Kidney epithelial cell (primary cell): Measurements from ENCODE around the gene VAMP5. TPM values are rescaled to one million over a fixed set of nuclear protein-coding genes. Genes with fewer than 3 reads are reported as not detected.
A peak's percentile ranks its signal among the peaks of the same experiment; 100 is the strongest.
"Not testable (repeated sequence)": the region's sequence is repeated elsewhere in the genome, so short reads cannot be mapped to it uniquely, and the experiment has no call there.

Experiments
- DNase-seq: peaks from one replicate; pipeline ENCODE4 v3.0.0-alpha.2; 2010; ENCODE audit warnings: low read depth
- H3K27me3 ChIP-seq: 2 replicates; pipeline ENCODE4 v1.6.0; 2011; ENCODE audit warnings: low read length; ENCODE audit not compliant: control insufficient read depth, insufficient read depth
- H3K36me3 ChIP-seq: 2 replicates; pipeline ENCODE4 v1.5.1; 2011; ENCODE audit warnings: low read length; ENCODE audit not compliant: control insufficient read depth, insufficient read depth
- H3K4me3 ChIP-seq: 2 replicates; pipeline ENCODE4 v1.5.1; 2011; ENCODE audit warnings: low read depth, mild to moderate bottlenecking, control low read depth, low read length
- CTCF ChIP-seq: IDR thresholded peaks from 2 replicates; pipeline ENCODE4 v1.5.1; 2011; ENCODE audit warnings: mild to moderate bottlenecking, moderate library complexity, low read length, control low read depth, inconsistent platforms; ENCODE audit not compliant: insufficient read depth, poor library complexity, severe bottlenecking
- total RNA-seq: library from RNA; depleted of rRNA; stranded (reverse); fragments of >200 nt; gene quantifications from 2 replicates; pipeline ENCODE4 v1.2.3, GENCODE V29; 2015

VAMP5 gene
- total RNA-seq, 1 donor from 2014 or later = 16.5 TPM

GRCh38 chr2:85601771-85602475 lies 17.7 kb downstream of the VAMP5 start:
- Histone ChIP-seq H3K36me3 (no peaks in the 10 kb centered on the region), H3K4me3 (peak overlapping the region; percentile 61), H3K27me3 (no peaks in the 10 kb centered on the region)
- DNase-seq = no peak
- no peak for TF ChIP-seq CTCF

GRCh38 chr2:85602476-85603234 lies 18.4 kb downstream of the VAMP5 start, which contains the start of gene TMEM150A:
Gene TMEM150A (minus strand): TSS chr2:85602698. CDS start chr2:85601948, 750 bp downstream.
- Histone ChIP-seq H3K36me3 (no peaks in the 10 kb centered on the region), H3K4me3 (peak within 1 kb of the TSS; percentile 61), H3K27me3 (no peaks in the 10 kb centered on the region)
- peak; percentile 10 for TF ChIP-seq CTCF
- DNase-seq = peak; percentile 63

- not testable (repeated sequence) for H3K36me3 ChIP-seq, H3K27me3 ChIP-seq, DNase-seq, H3K4me3 ChIP-seq
Measured at GRCh38 chr2:85604133-85604444, 19.9 kb downstream of the VAMP5 start.

GRCh38 chr2:85604568-85605339 lies 20.5 kb downstream of the VAMP5 start:
- DNase-seq = no peak
- TF ChIP-seq CTCF = no peak
- H3K4me3 ChIP-seq = no peak overlapping the region

GRCh38 chr2:85605406-85606115 lies 21.3 kb downstream of the VAMP5 start:
- Histone ChIP-seq H3K27me3 (no peaks in the 10 kb centered on the region), H3K4me3 (no peak overlapping the region), H3K36me3 (peaks cover 4% of the 10 kb centered on the region)
- no peak for TF ChIP-seq CTCF
- DNase-seq = no peak

More at GRCh38 chr2:85604568-85605339, 20.5 kb downstream of the VAMP5 start:
- Histone ChIP-seq H3K36me3 (peaks cover 4% of the 10 kb centered on the region), H3K27me3 (no peaks in the 10 kb centered on the region)
